Mesodermal cell (in vitro differentiated cells): ENCODE results near the gene C22orf31.

ENCODE experiments used
- H3K27ac ChIP-seq: 2 replicates; pipeline ENCODE4 v1.7.0; 2013; ENCODE audit warnings: mild to moderate bottlenecking, low read depth, low read length, moderate library complexity; ENCODE audit not compliant: severe bottlenecking
- H3K36me3 ChIP-seq: 2 replicates; pipeline ENCODE4 v1.7.1; 2013; ENCODE audit warnings: mild to moderate bottlenecking, low read length, moderate library complexity; ENCODE audit not compliant: control insufficient read depth, insufficient read depth
- H3K4me1 ChIP-seq: one replicate; pipeline ENCODE4 v1.7.1; 2013; ENCODE audit warnings: mild to moderate bottlenecking, low read length; ENCODE audit not compliant: insufficient read depth, control insufficient read depth, poor library complexity, severe bottlenecking
- H3K4me3 ChIP-seq: 2 replicates; pipeline ENCODE4 v1.7.0; 2013; ENCODE audit warnings: low read length, control low read depth, mild to moderate bottlenecking; ENCODE audit not compliant: insufficient read depth, poor library complexity, severe bottlenecking; ENCODE audit errors: extremely low read depth
- H3K9me3 ChIP-seq: 2 replicates; pipeline ENCODE4 v1.7.1; 2013; ENCODE audit warnings: mild to moderate bottlenecking, low read length, moderate library complexity; ENCODE audit not compliant: control insufficient read depth
- WGBS, 2 experiments: methylation state at CpG; one replicate each; pipeline ENCODE4 v1.1.5; 2013; ENCODE audit warnings: missing lambda C conversion rate in 2 of 2; ENCODE audit not compliant: insufficient coverage in 2 of 2; 5-methylcytosine and 5-hydroxymethylcytosine counted together

Gene C22orf31

DNA sequence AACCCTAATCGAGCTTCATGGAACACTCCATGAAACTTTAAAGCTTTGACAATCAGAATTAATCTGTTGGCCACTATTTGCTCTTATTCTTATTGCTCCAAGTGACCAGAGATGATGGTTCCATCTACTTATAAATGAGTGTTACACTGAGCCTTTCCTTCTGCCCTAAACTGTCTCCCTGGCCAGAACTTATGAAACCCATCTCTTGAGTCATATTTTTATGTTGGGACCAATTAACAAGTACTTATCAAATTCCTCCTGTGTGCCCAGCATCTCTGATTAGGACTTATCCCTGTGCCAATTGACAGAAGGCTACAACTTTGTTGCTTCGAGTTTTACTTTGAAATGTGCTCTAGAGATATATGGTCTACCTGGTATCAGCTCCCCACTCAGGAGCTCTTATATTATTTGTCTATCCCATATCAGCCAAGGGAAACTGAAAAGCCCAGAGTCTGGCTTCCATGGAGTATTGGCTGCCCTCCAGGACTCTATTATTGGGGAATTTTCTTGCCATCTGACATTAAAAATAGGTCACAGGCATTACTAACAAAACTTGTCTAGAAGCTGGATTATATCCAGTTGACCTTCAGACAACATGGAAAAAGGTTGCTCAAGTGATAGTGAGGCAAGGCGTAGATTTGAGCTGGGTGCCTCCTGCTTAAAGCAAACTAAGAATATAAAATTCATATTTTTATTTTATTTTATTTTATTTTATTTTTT is 20.0 kb upstream of the C22orf31 start:
- Histone ChIP-seq H3K9me3 (no peaks in the 10 kb centered on the region), H3K27ac (no peak overlapping the region), H3K36me3 (no peaks in the 10 kb centered on the region), H3K4me3 (no peak overlapping the region), H3K4me1 (peaks cover 12% of the 10 kb centered on the region)
- 94% methylated on average over 2 of the region's 3 CpGs; no CpG with 5 or more reads in 1 of the 2 experiments for WGBS, 2 experiments

DNA sequence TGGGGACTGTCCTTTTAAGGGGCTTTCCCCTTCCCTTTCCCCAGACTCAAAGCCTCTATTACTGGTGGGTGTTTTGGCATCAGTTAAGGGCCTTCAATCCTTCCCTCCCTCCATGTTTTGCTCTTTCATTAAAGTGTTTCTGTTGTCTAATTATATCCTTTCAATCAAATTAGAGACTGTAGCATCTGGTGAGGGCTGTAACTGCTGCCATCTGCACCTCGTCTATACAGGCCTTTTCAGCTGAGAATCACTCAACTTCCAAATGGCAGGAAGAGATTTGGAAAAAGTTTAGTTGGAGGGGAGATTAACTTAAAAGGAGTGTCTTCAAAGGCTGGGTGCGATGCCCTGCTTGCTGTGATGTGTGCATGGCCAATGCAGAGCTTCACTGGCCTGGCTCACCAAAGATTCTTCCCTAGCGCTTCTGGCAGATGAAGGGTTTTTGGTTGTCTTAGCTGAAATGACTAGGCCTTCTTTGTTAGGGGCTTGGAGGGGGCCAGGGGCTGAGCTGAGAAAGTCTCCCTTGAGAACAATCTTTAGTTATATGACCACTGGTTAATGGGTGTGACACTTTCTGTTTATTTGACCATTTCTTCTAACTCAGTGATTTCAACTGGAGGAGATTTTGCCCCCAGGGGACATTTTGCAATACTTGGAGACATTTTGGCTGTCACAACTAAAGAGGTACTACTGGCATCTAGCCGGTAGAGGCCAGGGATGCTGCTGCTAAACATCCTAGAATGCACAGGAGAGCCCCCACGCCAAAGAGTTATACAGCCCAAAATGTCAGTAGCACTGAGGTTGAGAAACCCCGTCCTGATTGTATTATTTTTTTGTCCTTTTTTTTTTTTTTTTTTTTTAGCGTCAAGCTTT is 18.7 kb upstream of the C22orf31 start:
- Histone ChIP-seq H3K4me1 (peaks cover 12% of the 10 kb centered on the region), H3K4me3 (no peak overlapping the region), H3K9me3 (no peaks in the 10 kb centered on the region), H3K36me3 (no peaks in the 10 kb centered on the region), H3K27ac (peak overlapping the region; percentile 54)
- 91 to 95% methylated on average over 3 to 4 of the region's 7 CpGs for WGBS, 2 experiments

DNA sequence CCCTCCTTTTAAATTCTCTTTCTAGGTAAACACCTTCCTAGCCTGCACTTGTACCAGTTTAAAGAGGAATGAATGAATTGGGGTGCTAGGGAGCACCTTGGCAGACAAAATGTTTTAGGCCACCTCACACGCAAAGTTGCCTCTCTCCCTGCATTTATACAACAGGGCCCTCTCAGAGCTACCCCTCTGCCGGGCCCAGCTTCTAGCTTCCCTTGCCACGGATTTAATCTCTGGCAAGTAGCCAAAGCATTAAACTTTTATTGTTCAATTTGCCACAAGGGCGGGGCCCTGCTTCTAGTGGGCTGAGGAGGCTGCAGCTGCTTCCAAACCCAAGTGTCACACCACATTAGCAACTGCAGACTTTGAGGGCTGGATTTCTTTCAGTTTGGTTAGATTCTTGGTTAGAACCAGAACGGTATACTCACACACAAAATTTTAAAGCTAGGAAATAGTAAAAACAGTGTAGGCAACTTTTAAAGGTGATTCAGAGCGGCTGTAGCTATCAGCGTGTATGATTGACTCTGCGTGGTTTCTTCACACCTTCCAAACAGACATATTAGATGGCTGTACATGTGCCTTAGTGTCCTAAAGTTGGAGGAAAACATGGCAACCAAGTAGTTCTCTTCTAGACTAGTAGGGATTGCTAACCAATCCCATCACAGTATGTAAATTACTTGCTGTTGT is 17.7 kb upstream of the C22orf31 start:
- H3K4me3 ChIP-seq = no peak overlapping the region
- 85 to 94% methylated on average over 6 of the region's 8 CpGs for WGBS, 2 experiments
- H3K4me1 ChIP-seq = peaks cover 10% of the 10 kb centered on the region
- no peak overlapping the region for H3K27ac ChIP-seq
- no peaks in the 10 kb centered on the region for H3K36me3 ChIP-seq
- H3K9me3 ChIP-seq = no peaks in the 10 kb centered on the region

DNA sequence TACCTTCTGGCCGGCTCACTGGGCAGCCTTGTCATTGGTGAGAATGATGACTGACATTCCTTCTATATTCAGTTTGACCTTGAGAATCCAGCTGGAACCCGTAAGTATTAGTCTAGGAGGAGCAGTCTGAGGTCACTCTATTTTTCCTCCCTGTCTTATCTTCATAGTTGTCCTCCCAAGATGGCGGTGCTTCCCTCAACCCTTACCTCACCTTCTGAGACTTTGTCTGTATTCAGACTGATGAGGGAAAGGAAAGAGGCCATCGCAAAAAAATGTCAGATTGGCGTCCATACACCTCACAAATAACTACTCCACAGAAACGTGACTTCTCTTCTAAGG is 17.2 kb upstream of the C22orf31 start:
- H3K36me3 ChIP-seq = no peaks in the 10 kb centered on the region
- H3K9me3 ChIP-seq = no peaks in the 10 kb centered on the region
- H3K4me3 ChIP-seq = no peak overlapping the region
- peaks cover 5% of the 10 kb centered on the region for H3K4me1 ChIP-seq
- H3K27ac ChIP-seq = no peak overlapping the region
- whole genome bisulfite sequencing, 2 experiments = 92 to 100% methylated on average over 2 to 3 of the region's 6 CpGs

DNA sequence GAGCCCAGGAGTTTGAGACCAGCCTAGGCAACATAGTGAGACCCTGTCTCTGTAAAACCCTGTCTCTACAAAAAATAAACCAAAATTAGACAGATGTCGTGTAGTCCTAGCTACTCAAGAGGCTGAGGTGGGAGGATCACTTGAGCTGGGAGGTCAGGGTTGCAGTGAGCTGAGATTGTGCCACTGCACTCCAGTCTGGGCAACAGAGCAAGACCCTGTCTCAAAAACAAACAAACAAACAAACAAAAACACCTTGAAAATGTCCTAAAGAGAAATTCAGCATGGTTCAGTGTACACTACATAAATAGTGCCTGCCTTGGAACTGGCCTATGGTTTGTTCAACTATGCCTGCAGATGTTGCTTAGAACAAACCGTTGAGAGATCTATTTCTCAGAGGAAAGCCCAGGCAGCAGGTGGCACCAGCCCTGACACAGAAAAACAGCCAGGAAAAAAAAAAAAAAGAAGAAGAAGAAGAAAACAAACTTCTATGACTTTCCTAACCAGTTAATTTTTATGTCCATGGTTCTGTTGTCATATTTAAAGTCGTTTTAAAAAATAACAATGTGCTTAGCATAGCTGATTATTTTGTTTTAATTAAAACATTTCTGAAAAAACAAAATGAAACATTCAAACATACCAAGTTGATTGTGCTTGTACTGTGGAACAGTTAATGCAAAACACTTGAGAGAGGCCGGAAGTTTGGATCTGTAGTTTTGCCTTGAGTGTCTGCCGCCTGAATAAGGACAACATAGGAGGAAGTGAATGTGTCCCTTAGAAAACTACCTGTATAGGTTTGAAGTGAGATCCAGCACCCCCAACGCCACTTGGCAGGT is 16.6 kb upstream of the C22orf31 start:
- Histone ChIP-seq H3K4me3 (no peak overlapping the region), H3K4me1 (peaks cover 5% of the 10 kb centered on the region), H3K27ac (no peak overlapping the region), H3K36me3 (no peaks in the 10 kb centered on the region), H3K9me3 (no peaks in the 10 kb centered on the region)
- WGBS, 2 experiments = 89 to 100% methylated on average over 4 to 5 of the region's 6 CpGs

- H3K4me1 ChIP-seq = peaks cover 5% of the 10 kb centered on the region
- H3K27ac ChIP-seq = no peak overlapping the region
- peak overlapping the region; percentile 60 for H3K4me3 ChIP-seq
- no peaks in the 10 kb centered on the region for H3K9me3 ChIP-seq
- 66 to 75% methylated on average over 8 to 9 of the region's 10 CpGs for WGBS, 2 experiments
- no peaks in the 10 kb centered on the region for H3K36me3 ChIP-seq
Observed at GRCh38 chr22:29074276-29074772, 12.7 kb upstream of the C22orf31 start.

DNA sequence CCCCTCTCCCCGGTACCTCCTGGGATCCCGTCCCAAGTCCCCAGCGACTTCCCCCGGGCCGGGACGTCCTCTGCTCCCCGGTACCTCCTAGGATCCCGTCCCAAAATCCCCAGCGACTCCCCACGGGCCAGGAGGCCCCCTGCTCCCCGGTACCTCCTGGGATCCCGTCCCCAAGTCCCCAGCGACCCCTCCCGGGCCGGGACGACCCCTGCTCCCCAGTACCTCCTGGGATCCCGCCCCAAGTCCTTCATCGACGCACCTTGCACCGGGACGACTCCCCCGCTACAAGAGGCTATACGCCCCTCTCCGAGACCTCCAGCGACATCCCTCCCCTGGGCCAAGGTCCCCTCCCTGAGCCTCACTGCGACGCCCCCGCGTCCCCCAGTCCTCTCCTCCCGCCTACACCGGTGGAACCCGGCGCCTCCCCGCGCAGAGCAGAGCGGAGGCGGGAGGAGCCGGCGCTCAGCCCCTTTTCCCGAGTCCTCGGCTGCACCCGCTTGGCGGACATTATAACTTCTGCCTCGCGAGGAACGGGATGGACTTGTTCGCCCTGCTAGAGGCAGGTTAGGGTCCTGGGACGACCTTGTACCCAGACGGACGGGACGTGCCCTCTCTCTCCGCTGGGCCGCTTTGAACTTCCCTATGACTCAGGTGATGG is 12.1 kb upstream of the C22orf31 start:
- H3K4me3 ChIP-seq = peak overlapping the region; percentile 60
- H3K4me1 ChIP-seq = peaks cover 5% of the 10 kb centered on the region
- no peaks in the 10 kb centered on the region for H3K9me3 ChIP-seq
- no peaks in the 10 kb centered on the region for H3K36me3 ChIP-seq
- WGBS, 2 experiments = 2 to 5% methylated on average over 36 to 37 of the region's 53 CpGs
- H3K27ac ChIP-seq = no peak overlapping the region

DNA sequence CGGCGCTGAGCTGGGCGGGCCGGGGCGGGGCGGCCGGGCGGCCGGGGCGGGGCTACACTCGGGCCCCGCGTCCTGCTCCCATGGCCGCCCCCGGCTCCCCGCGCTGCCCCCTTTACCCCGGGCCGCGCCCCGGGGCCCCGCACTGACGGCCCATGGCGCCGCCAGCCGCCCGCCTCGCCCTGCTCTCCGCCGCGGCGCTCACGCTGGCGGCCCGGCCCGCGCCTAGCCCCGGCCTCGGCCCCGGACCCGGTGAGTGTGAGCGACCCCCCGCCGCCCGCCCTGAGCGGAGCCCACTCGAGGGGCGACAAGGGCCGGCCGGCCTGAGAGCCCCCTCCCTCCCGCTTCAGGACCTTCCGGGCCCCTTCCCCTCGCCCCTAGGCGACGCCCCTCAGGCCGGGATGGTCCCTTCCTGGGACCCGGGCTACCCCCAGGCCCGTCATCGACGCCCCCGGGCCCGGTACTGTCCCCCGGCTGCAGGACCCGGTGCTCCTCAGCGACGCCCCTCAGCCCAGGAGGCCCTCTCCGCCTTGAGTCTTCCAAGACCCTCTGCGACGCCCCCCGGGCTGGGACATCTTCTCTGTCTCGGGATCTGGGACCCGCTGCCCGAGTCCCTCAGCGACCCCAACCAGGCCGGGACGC is 11.5 kb upstream of the C22orf31 start, which contains the start of gene KREMEN1:
TSS of gene KREMEN1 (plus strand) at position 57 of the 639 bp plus-strand sequence. CDS start at position 153, 96 bp downstream.
- peaks cover 5% of the 10 kb centered on the region for H3K4me1 ChIP-seq
- peak within 1 kb of the TSS; percentile 60 for H3K4me3 ChIP-seq
- H3K27ac ChIP-seq = no peak within 1 kb of the TSS
- no peaks in the 10 kb centered on the region for H3K36me3 ChIP-seq
- WGBS, 2 experiments = 0 to 1% methylated on average over 38 to 58 of the region's 76 CpGs
- no peaks in the 10 kb centered on the region for H3K9me3 ChIP-seq

DNA sequence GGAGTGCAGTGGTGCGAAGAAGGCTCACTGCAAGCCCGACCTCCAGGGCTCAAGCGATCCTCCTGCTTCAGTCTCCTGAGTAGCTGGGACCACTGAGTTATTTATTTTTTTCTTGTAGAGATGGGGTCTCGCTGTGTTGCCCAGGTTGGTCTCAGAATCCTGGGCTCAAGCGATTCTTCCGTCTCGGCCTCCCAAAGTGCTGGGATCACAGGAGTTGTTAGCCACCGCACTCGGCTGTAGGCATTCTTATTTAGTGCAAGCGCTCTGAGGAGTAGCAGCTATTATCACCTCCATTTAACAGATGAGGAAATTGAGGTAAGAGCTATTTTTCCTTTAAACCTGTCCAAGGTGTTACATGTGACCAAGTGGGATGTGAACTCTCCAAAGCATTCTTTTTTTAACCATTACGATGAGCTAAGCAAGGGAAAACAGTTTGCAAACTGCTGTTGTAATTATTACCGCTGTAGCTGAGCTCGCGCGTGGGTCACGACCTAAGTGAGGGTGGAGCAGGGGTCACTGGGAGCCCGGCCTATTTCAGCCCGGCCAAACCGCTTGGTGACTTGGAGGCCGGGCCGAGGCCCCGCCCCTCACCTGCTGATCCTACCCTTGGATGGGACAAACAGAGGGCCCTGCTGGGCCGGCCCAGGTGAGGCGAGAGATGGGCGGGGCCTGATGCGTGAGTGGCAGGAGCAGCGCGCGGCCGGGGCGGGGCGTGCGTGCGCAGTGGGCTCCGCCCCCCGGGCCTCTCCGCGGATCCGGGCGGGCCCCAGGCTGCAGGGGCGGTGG is 10.8 kb upstream of the C22orf31 start:
- no peaks in the 10 kb centered on the region for H3K9me3 ChIP-seq
- H3K4me3 ChIP-seq = peak overlapping the region; percentile 28
- WGBS, 2 experiments = 29% methylated on average over 27 to 36 of the region's 41 CpGs
- H3K27ac ChIP-seq = no peak overlapping the region
- H3K4me1 ChIP-seq = peaks cover 5% of the 10 kb centered on the region
- H3K36me3 ChIP-seq = no peaks in the 10 kb centered on the region
